Stomach (tissue), 4 donors: ENCODE data around the gene MED12L.

Source experiments
- CTCF ChIP-seq, 7 experiments: fragments of 450-650 bp in 4 of 7; fragments of 200-600 bp in 3 of 7; sonication (generic) in 3 of 7; IDR thresholded peaks; one replicate each; pipeline ENCODE4 v1.5.1; 2016 to 2019; ENCODE audit warnings: antibody characterized with exemption in 7 of 7, control low read depth in 2 of 7, mild to moderate bottlenecking in 1 of 7
- POLR2A ChIP-seq, 4 donors: fragments of 450-650 bp; IDR thresholded peaks; one replicate each; pipeline ENCODE4 v1.6.1; 2016; ENCODE audit warnings: antibody characterized with exemption in 4 of 4, control low read depth in 2 of 4, mild to moderate bottlenecking in 1 of 4, moderate library complexity in 1 of 4
- POLR2AphosphoS5 ChIP-seq, 3 donors: sonication (generic); formaldehyde crosslinking; IDR thresholded peaks; one replicate each; pipeline ENCODE4 v1.6.1; 2016; ENCODE audit warnings: antibody characterized with exemption in 3 of 3

- TF ChIP-seq POLR2AphosphoS5 (IDR thresholded peaks at IDR 0.05), result no peak
- no peak for TF ChIP-seq CTCF (IDR thresholded peaks at IDR 0.05)
- TF ChIP-seq POLR2A (IDR thresholded peaks at IDR 0.05), result no peak
Measured at GRCh38 chr3:151067158-151067557, 18.3 kb upstream of the MED12L start.
